OCI-LY7 (cell line): ENCODE data around the gene BAHCC1. TPM values are rescaled to one million over a fixed set of nuclear protein-coding genes. Genes with fewer than 3 reads are reported as not detected.

Source experiments
- BruUV-seq: library from RNA; stranded (reverse); fragments of 400-500 nt; replicated peaks from 2 replicates; lab custom pipeline; 2021; lab: Mats Ljungman, UMichigan
- CTCF ChIA-PET: fragments of 300-600 bp; sonication (Branson Sonifier 250); formaldehyde crosslinking; loops from one replicate; lab custom pipeline; 2022; ENCODE audit warnings: antibody characterized with exemption; ENCODE audit not compliant: unreplicated experiment; lab: Charles Lee
- POLR2A ChIA-PET: fragments of 300-600 bp; sonication (Branson Sonifier 250); formaldehyde crosslinking; loops from one replicate; lab custom pipeline; 2022; ENCODE audit warnings: antibody characterized with exemption; lab: Charles Lee
- DNase-seq: peaks from one replicate; pipeline ENCODE4 v3.0.0-alpha.2; 2015; ENCODE audit warnings: low spot score
- H2AFZ ChIP-seq: fragments of 200-600 bp; sonication (generic), shearing (Covaris generic); 2 replicates; pipeline ENCODE4 v1.6.1; 2014; ENCODE audit warnings: mild to moderate bottlenecking, antibody characterized with exemption, low read length, moderate library complexity
- H3K27ac ChIP-seq: fragments of 200-600 bp; sonication (generic); 2 replicates; pipeline ENCODE4 v1.5.1; 2014; ENCODE audit warnings: mixed run types, low read depth, mild to moderate bottlenecking, moderate library complexity, low read length, inconsistent platforms; ENCODE audit not compliant: poor library complexity, severe bottlenecking
- H3K36me3 ChIP-seq: fragments of 200-600 bp; sonication (generic); 2 replicates; pipeline ENCODE4 v1.6.1; 2014; ENCODE audit warnings: mild to moderate bottlenecking, antibody characterized with exemption, low read length, moderate library complexity, mixed read lengths; ENCODE audit not compliant: insufficient read depth
- H3K4me1 ChIP-seq: fragments of 200-600 bp; sonication (generic); 2 replicates; pipeline ENCODE4 v1.5.1; 2014; ENCODE audit warnings: mild to moderate bottlenecking, low read length; ENCODE audit not compliant: insufficient read depth, poor library complexity, severe bottlenecking
- H3K4me2 ChIP-seq: fragments of 200-600 bp; sonication (generic); 2 replicates; pipeline ENCODE4 v1.6.1; 2014; ENCODE audit warnings: mild to moderate bottlenecking, low read length
- H3K4me3 ChIP-seq: fragments of 200-600 bp; sonication (generic); 2 replicates; pipeline ENCODE4 v1.5.1; 2014; ENCODE audit warnings: mild to moderate bottlenecking, low read depth, low read length; ENCODE audit not compliant: poor library complexity, severe bottlenecking
- H3K79me2 ChIP-seq: fragments of 200-600 bp; sonication (generic); 2 replicates; pipeline ENCODE4 v1.6.1; 2016; ENCODE audit warnings: low read depth, mild to moderate bottlenecking, low read length, moderate library complexity, mixed read lengths; ENCODE audit not compliant: insufficient read depth
- H3K9me2 ChIP-seq: fragments of 200-600 bp; sonication (generic); 2 replicates; pipeline ENCODE4 v1.6.1; 2016; ENCODE audit warnings: mild to moderate bottlenecking, low read length, mixed read lengths; ENCODE audit not compliant: insufficient read depth
- H3K9me3 ChIP-seq: fragments of 200-600 bp; sonication (generic); 2 replicates; pipeline ENCODE4 v1.6.1; 2014; ENCODE audit warnings: mild to moderate bottlenecking, mixed run types, low read length, mixed read lengths
- H4K20me1 ChIP-seq: fragments of 200-600 bp; sonication (generic); 2 replicates; pipeline ENCODE4 v1.6.1; 2014; ENCODE audit warnings: mild to moderate bottlenecking, antibody characterized with exemption, low read length, moderate library complexity, mixed read lengths; ENCODE audit not compliant: insufficient read depth
- EZH2phosphoT487 ChIP-seq: fragments of 200-600 bp; sonication (generic); IDR thresholded peaks from 2 replicates; pipeline ENCODE4 v1.6.1; 2018; ENCODE audit warnings: low read depth, borderline replicate concordance, mild to moderate bottlenecking, mixed run types, antibody characterized with exemption, low read length, moderate library complexity, mixed read lengths
- intact Hi-C: fragments of 100-400 bp; cut with micrococcal nuclease; formaldehyde crosslinking; loops from one replicate; pipeline ENCODE4 v1.10.0; 2022; ENCODE audit not compliant: unreplicated experiment
- total RNA-seq, 2 experiments: library from RNA; depleted of rRNA in 1 of 2; stranded (reverse); fragments of >200 nt in 1 of 2; shearing (Covaris generic) in 1 of 2; gene quantifications; 2 replicates each; pipeline ENCODE4 v1.2.3, GENCODE V29; 2014 to 2022
- TF ChIP-seq, protein P1 (sequence below): fragments of 200-600 bp; sonication (generic); conservative IDR thresholded peaks from 2 replicates; pipeline ENCODE4 v1.5.1; 2014; ENCODE audit warnings: mild to moderate bottlenecking, antibody characterized with exemption, low read length, moderate library complexity, mixed read lengths

The BAHCC1 gene
- total RNA-seq, 2 experiments from 2014 or later, result 5.2 to 5.5 TPM

- H3K4me1 ChIP-seq, result peaks cover 45% of the 10 kb centered on the region
- CTCF ChIA-PET, result no interaction called here
- no peak overlapping the region for H2AFZ ChIP-seq
These were observed 1.0 kb downstream of the BAHCC1 start for GRCh38 chr17:81396278-81396721.

DNA sequence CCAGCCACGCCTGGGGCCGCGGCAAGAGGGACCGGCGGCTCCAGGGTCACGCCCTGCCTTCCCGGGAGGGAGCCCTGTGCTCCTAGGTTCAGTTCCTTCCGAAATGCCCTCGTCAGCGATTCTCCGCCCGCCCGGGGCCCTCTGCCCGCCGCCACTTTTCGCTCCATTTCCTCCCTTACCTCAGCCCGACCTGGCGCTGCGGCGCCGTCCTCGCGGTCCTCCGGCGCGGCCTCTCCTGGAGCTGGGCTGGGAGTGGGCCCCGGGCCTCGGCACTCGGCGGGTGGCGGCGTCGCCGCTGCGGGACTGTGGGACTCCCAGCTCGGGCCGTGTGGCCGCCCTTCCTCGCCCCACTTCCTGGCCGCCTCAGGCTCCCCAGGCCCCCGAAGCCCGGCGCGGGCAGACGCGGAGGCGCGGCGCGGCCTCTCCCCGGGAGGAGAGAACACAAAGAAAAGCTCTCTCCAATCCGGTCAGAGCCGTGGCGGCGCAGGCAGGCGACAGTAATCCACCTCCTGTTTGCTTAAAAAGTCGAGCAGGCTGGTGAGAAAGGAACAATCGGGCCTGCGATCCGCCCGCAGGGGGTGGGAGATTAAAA is 1.6 kb downstream of the BAHCC1 start:
- intact Hi-C loops, result loop anchor here (10.0 kb wide), 2 partner anchors 118 to 198 kb away; partner anchors contain the start of gene ACTG1
- no peak overlapping the region for H3K4me3 ChIP-seq
- POLR2A ChIA-PET, result interaction anchor here (0.6 kb wide), 1 partner anchor 111 kb away, joined by 5 read pairs; no protein-coding TSS in a partner anchor
- DNase-seq, result no peak
- no peaks in the 10 kb centered on the region for H3K9me2 ChIP-seq
- H3K36me3 ChIP-seq, result no peaks in the 10 kb centered on the region
- BruUV-seq, result no TSS peak
- H3K9me3 ChIP-seq, result no peaks in the 10 kb centered on the region
- H3K4me1 ChIP-seq, result peaks cover 50% of the 10 kb centered on the region
- no peak overlapping the region for H3K27ac ChIP-seq
- CTCF ChIA-PET, result no interaction called here
- H3K4me2 ChIP-seq, result 0 out of 2 replicates have a peak overlapping the region, but pooled peaks have one; percentile 3
- 0 out of 2 replicates have a peak, but pooled peaks cover 10% of the 10 kb centered on the region for H4K20me1 ChIP-seq
- H3K79me2 ChIP-seq, result peaks cover 4% of the 10 kb centered on the region; the same call in 1 of the 2 replicates
- H2AFZ ChIP-seq, result no peak overlapping the region
- TF ChIP-seq, protein P1, sequence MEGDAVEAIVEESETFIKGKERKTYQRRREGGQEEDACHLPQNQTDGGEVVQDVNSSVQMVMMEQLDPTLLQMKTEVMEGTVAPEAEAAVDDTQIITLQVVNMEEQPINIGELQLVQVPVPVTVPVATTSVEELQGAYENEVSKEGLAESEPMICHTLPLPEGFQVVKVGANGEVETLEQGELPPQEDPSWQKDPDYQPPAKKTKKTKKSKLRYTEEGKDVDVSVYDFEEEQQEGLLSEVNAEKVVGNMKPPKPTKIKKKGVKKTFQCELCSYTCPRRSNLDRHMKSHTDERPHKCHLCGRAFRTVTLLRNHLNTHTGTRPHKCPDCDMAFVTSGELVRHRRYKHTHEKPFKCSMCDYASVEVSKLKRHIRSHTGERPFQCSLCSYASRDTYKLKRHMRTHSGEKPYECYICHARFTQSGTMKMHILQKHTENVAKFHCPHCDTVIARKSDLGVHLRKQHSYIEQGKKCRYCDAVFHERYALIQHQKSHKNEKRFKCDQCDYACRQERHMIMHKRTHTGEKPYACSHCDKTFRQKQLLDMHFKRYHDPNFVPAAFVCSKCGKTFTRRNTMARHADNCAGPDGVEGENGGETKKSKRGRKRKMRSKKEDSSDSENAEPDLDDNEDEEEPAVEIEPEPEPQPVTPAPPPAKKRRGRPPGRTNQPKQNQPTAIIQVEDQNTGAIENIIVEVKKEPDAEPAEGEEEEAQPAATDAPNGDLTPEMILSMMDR, result no peak
- TF ChIP-seq EZH2phosphoT487, result no peak

More at GRCh38 chr17:81396278-81396721, 1.0 kb downstream of the BAHCC1 start:
- Histone ChIP-seq H3K9me3 (no peaks in the 10 kb centered on the region), H3K27ac (no peak overlapping the region), H3K79me2 (peaks cover 4% of the 10 kb centered on the region; the same call in 1 of the 2 replicates), H3K9me2 (no peaks in the 10 kb centered on the region), H3K36me3 (peaks cover 3% of the 10 kb centered on the region; the same call in 1 of the 2 replicates), H3K4me3 (no peak overlapping the region), H4K20me1 (0 out of 2 replicates have a peak, but pooled peaks cover 10% of the 10 kb centered on the region), H3K4me2 (no peak overlapping the region)
- BruUV-seq, result no TSS peak
- DNase-seq, result no peak
- TF ChIP-seq, protein P1, result no peak
- TF ChIP-seq EZH2phosphoT487, result no peak
- intact Hi-C loops, result loop anchor here (10.0 kb wide), 2 partner anchors 119 to 199 kb away; partner anchors contain the start of gene ACTG1
- POLR2A ChIA-PET, result no interaction called here
